Inflammatory macrophage (primary cell): ENCODE data around the gene HASPIN.
A peak's percentile ranks its signal among the peaks of the same experiment; 100 is the strongest.

Source experiments
- DNase-seq, 2 donors: peaks; one replicate each; pipeline ENCODE4 v3.0.0-alpha.2; 2020 to 2022
- total RNA-seq, 18 experiments: gene quantifications; one replicate each; lab custom pipeline; 2026; ENCODE audit warnings: mixed read lengths in 6 of 18, inconsistent platforms in 2 of 18; lab: John Stamatoyannopoulos, UW

Gene HASPIN
- 2.2 to 9.9 (median 4.6) reads per million in 18 experiments for total RNA-seq

DNA sequence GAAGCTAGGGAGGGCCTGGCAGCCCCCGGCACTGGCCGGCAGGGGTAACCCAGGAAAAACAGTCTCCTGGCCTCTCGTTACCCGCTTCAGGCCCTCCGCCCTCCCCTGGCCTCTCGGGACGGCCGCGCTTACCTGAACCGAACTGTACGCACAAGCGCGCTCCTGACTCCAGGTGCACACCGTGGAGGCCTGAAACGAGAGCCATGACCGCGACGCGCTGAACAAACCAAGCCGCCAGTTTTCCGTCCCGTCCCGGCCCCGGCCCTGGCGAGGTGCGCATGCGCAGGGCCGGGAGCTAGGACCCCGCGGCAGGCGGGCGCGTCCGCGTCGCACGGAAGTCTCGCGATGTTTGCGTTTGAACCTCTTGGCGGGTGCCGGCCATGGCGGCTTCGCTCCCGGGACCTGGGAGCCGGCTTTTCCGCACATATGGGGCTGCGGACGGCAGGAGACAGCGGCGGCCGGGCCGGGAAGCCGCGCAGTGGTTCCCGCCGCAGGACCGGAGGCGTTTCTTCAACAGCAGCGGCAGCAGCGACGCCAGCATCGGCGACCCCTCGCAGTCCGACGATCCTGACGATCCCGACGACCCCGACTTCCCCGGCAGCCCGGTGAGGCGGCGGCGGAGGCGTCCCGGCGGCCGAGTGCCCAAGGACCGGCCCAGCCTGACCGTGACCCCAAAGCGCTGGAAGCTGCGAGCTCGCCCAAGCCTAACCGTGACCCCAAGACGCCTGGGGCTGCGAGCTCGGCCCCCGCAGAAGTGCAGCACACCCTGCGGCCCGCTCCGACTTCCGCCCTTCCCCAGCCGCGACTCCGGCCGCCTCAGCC lies at the start of gene HASPIN:
Gene HASPIN, plus strand, starts transcription at position 348 of the 822 bp plus-strand sequence. Its CDS starts 33 bp downstream, at position 381.
- peak; percentile 94 to 96 for DNase-seq

DNA sequence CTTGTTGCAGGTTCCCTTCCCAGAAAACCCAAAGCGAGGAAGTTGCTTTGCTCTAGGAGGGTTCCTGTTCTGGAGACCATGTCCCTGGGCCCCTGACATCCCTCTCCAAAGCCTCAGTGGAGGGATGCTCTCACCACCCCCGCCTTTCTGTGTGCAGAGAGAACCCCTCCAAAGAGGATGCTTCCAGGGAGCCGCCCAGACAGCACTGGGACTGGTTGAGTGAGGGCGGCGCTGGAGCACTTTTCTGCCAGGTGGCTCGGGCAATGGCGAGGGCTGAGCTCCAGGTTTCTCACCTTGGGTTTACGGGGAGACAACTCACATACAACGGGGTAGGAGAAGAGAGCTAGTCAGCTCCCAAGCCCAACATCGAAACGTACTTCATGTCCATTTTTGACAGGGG lies 47.8 kb upstream of the HASPIN start:
- DNase-seq, result no peak

DNA sequence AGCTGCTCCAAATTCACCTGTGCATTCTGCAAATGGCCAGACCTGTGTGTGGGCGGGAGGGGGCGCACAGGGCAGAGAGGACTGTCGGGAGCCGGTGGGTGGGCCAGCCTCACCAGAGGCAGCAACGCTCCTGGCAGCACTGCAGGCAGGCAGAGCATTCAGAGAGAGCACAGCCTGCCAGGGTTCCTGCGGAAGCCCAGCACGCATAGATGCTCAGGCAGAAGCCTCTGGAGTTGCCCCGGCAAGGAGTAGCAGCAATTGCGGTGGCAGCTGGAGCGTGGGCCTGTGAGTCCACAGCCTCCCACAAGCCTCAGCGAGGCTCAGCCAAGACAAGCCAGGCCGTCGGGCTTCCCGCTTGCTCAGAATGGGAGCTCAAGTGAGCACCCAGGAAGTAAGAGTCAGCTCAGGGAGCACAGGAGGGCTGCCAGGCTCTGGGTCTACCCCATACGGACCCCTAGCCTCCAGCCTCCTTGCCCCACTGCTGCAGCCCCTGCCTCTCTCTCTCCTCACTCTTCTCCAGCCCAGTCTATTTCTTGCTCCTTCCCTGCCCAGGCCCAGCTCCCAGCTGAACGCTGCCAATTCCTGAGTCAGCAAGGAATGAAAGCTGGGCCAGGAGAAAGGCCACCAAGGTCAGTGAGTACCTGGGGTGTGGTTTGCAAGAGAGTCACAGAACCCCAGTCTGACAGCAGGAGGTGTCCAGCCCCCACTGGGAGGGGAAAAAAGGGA lies 45.4 kb upstream of the HASPIN start:
- DNase-seq, result no peak

DNA sequence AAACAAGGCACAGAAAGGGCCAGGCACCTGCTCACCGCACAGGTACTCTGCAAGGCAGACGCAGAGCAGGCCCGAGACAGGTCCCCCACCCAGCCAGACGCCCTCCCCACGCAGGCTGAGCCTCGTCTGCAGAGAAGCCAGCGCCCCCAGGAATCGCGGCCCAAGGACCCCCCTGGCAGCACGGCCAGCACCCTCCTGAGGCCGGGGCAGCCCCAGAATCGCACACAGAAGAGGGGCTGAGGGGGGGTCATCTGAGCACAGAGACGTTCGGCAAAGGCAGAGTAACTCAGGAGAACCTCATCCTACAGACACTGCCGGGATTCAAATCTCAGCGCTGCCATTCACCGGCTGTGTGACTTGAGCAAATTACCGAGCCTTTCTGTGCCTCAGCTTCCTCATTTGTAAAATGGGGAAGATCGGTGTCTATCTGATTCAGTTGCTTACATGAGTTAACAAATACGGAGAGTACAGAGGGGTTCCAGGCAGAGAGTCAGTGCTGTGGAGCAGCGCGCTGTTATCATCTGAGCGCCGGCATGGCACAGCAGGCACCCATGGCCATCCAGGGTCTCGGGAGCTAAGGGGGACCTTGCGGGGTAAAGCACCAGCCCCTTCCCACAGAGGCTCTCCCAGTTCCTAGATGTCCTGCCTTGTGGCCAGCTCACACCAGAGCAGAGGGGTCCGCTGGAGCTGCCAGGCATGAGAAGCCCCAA lies 44.7 kb upstream of the HASPIN start:
- DNase-seq, result peak; percentile 41 to 58

DNA sequence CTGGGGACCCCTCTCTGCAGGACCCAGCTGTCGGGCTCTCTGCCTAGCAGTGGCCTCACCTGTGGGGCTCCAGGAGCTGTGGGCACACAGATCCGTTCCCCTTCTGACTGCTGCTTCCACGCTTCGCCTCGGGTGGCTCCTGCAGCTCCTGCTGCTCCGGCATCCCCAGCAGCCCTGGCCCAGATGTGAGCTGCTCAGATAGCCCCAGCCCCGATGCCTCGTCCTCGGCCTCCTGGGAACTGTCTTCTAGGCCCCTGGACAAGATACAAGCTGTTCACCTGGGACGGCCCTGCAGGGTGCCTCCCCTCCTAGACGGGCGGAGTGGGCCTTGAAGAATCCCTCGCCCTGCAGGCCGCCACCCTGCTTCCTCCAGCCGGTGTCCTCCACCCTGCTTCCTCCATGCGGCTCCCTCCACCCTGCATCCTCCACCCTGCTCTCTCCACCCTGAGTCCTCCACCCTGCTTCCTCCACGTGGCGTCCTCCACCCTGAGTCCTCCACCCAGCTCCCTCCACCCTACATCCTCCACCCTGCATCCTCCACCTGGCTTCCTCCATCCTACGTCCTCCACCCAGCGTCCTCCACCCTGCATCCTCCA lies 44.1 kb upstream of the HASPIN start:
- no peak for DNase-seq

DNA sequence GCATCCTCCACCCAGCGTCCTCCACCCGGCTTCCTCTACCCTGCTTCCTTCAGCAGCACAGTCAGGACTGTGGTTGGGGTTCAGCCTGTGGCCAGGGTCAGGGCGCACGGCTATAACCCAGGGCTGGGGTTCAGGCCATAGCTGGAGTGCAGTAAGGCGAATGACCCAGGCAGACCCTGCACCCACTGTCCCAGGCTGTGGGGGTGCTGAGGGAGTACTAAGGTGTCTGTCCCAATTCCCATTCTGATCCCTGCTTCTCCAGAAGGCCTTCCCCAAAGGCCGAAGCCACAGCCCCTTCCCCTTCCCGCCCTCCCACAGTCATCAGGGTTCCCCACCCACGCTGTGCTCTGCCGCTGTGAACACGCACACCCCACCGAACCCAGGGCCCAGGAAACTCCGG lies 42.6 kb upstream of the HASPIN start:
- DNase-seq, result no peak

DNA sequence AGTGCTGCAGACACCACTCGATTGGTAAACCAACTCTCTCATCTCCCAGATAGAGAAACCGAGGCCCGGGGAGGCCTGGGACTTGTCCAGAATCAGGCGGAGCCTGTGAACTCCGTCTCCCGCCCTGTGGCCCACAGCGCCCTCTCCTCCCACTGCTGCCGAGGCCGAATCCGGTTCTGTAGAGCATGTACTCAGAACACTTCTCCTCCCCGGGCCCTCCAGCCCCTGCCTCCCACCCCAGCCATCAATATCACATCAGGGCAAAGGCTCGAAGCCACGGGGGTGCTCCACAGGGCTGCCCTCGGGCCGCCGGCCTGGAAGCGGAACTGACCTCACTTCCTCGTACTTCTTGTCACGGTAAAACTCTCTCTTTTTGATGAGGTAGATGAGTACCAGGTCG lies 42.1 kb upstream of the HASPIN start:
- no peak for DNase-seq

DNA sequence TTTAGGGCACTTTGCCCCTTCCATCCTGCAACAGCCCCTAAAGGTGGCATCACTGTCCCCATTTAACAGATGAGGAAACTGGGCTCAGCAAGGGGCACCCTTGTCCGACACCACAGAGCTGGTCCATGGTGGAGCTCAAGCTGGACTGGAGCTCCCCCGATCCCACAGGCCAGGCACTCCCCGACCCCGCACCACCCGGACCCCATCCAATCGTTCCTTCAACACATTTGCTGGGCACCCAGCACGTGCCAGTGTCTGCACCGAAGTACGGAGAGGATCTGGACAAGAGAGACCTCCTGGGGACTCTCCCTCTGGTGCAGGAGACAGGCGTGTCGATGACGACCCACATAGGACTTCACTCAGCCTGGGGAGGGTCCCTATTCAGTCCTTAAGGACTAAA lies 41.7 kb upstream of the HASPIN start:
- no peak for DNase-seq

DNA sequence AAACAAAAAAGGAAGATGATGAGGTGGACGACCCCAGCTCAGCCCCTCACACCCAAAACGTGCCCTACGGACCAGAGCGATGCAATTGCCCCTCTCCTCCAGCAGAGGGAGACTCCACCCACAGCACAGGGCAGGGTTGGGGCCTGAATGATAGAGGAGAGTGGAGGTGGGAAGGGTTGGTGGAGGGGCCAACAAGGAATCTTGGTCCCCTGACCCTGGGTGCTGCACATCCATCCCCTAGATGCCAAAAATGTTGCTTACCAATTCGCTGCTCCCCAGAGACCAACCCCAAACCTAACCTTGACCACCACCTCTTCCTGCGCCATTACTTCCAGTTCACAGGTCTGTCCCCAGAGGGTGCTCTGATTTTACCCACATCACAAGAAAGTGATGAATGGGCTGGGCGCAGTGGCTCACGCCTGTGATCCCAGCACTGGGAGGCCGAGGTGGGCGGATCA lies 40.6 kb upstream of the HASPIN start:
- peak; percentile 37 to 42 for DNase-seq

DNA sequence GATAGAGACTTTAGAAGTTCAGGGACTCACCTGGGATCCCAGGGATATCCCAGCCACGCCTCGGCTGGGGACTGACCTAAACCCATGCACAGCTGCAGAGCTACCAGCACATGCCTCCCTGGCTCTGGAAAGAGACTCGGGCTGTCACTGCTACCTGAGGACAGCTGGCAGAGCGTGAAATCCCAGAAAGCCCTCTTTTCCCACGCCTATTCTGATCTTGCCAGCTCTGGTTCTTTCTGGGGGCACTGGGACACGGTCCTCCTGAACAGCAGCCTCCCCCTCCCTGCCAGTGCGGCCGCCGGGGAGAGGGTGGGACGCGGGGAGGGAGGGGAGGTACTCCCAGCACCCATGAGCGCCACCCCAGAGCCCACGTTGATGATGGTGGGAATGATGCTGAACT lies 38.5 kb upstream of the HASPIN start:
- no peak for DNase-seq

DNA sequence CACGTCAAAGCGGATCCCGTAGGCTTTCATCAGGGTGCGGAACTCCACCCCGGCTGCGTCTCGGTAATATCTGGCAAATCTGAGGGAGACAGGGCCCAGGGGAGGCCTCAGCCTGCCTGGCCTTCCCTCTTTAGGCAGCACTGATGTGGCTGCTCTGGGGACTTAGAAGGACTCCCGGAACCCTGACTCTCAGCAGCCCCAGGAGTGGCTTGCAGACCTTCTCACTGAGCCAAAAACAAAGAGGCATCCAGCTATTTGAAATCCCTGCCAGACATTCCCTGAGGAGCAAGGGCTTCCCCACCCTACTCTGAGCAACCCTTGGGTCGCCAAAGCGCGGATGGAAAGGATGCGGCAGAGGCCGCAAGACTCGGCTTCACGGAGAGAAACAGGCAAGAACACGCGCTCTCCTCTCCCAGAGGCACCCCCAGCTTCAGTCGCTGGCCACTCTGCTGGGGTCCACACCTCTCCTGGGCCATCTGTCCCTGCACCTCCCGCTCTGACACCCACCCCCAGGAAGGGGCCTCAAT lies 35.6 kb upstream of the HASPIN start:
- no peak for DNase-seq

DNA sequence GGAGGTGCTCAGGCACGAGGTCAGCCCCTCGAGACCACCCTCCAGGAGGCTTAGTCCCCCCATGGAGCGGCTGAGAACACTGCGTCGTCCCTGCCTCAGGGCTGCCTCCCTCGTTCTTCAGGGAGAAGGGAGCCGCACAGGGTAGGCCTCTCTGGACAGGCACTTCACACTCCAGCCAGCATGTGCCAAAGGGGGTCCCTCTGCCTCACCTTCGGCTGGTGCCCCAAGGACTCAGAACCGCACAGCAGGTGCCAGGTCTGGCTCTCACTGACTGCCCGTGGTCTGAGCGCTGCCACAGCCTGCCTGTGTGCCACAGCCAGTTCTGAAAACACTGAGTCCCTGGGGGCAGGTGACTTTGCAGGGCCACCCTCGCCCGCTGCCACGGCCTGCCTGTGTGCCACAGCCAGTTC lies 34.8 kb upstream of the HASPIN start:
- no peak for DNase-seq

DNA sequence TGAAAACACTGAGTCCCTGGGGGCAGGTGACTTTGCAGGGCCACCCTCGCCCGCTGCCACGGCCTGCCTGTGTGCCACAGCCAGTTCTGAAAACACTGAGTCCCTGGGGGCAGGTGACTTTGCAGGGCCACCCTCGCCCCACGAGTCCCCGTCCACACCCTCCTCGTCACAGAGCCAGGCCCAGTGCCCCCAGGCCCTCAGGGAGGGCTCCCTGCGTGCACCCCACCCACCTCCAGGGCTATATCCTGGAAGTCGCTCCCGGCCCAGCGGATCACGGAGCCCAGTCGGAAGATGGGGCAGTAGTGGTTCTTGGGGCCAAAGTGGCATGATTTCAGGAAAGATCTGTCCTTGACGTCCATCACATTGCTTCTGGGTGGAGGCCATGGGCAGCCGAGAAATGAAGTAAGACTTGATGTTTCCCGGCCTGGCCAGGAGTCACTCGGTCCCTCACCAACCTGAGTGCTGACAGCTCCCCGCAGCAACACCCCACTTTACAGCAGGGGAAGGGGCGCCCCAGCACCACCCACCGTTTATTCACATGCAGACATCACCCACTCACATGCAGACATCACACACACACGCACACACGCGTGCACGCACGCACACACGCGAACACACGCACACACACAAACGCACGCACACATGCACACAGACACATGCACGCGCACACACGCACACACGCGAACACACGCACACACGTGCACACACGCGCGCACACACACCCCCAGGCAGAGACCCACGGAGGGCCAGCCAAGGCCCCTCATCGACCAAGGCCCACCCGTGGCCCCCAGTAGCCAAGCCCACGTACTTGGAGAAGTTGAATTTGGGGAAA lies 34.2 kb upstream of the HASPIN start:
- DNase-seq, result no peak

DNA sequence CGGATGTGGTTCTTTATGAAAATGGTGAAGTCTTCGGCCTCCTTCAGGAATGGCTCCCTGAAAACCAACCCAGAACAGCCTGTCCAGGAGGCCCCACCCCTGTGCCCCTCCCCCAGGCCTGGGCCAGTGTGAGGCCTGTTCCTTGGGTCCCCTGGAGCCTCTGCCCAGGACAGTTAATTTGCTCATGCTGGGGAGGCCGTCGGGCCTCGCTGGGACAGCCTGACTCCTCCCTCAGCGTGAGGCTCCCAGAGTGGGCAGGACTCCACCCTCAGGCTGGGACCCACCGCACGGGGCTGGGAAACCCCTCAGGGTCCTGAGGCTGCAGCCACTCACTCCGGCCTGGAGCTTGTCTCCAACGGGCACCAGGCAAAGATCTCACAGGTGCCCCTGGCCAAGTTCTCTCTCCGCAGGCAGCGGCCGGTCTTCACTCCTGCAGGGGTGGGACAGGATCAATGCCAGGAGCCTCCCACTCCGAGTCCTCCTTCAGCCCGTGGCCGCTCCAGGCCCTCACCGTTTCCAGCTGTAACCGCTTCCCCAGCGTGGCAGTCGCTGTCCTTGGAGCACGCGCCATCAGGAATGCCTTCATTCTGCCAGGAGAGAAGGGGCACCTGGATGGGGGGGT lies 33.5 kb upstream of the HASPIN start:
- no peak for DNase-seq

DNA sequence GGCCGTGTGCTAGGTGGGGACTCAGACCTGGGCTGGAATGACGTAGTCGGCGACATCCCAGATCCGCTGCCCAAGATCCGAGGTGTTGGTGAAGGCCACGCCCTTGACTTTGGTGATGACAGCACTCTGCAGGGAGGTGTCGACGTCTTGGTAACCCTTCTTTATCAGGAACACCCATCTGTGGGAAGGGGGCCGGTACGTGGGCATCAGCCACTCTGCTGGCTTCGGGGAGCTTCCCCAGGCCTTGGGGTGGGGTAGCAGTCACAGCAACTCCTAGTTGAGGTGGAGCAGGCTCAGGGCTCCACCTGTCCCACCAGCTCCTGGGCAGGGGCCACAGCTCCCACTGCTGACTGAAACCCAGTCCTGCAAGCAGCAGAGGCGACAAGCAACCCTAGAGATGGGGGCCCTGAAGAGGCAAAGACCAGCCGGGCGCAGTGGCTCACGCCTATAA lies 32.1 kb upstream of the HASPIN start:
- DNase-seq, result no peak

DNA sequence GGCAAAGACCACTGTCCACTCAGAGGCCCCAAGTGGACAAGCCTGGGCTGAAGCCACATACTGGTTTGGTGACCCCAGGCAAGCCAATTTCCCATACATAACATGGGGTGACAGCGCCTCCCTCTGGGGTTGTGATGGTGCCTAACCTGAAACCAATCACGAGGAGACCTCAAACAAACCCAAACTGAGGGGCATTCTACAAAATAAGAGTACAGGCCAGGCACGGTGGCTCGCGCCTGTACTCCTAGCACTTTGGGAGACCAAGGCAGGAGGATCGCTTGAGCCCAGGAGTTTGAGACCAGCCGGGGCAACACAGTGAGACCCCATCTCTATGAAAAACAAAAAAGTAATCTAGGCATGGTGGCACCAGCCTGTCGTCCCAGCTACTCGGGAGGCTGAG lies 31.4 kb upstream of the HASPIN start:
- DNase-seq, result no peak

DNA sequence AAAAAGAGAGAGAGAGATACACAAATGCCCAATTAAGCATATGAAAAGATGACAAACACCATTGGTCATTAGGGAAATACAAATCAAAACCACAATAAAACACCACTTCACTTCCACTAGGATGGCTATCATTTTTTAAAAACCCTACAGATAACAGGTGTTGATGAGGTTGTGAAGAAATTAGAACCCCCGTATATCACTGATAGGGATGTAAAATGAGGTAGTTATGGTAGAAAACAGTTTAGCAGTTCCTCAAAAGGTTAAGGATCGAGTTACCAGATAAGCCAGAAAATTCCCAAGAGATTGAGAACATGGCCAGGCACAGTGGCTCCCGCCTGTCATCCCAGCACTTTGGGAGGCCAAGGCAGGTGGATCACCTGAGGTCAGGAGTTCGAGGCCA lies 30.6 kb upstream of the HASPIN start:
- no peak for DNase-seq

DNA sequence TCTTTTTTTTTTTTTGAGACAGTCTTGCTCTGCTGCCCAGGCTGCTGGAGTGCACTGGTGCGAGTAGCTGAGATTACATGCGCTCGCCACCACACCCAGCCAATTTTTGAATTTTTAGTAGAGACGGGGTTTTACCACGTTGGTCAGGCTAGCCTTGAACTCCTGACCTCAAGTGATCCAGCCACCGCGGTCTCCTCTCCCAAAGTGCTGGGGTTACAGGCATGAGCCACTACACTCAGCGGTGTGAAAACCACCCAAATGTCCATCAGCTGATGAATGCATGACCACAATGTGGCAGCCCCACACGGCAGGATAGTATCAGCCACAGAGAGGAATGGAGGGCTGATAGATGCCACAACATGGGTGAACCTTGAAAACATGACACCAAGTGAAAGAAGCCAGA lies 29.9 kb upstream of the HASPIN start:
- no peak for DNase-seq

DNA sequence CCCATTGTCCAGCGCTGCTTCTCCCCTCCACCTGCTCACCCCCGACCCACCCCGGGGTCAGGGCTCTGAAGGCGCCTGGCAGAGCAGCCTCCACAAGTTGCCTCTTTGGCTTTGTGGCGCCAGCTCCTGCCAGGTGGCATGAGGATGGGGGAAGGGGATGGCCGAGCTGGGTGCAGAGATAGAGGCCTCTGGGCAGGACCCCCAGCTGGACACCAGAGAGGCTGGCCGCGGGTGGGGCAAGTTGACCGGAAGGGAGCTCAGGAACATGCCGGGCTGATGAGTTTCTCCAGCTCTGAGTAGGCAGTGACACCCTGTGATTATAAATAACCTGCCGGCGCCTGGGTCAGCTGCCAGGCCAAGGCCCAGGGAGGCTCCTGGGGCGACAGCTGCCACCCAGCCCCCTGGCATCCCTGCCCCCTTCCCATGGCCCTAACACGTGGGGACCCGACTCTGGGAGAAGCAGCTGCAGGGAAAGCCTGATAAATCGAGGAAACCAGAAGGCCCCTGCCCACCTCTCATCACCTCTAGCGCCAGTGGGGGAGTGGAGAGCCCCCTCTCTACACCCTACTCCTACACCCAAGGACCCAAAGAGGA lies 28.5 kb upstream of the HASPIN start:
- no peak for DNase-seq

DNA sequence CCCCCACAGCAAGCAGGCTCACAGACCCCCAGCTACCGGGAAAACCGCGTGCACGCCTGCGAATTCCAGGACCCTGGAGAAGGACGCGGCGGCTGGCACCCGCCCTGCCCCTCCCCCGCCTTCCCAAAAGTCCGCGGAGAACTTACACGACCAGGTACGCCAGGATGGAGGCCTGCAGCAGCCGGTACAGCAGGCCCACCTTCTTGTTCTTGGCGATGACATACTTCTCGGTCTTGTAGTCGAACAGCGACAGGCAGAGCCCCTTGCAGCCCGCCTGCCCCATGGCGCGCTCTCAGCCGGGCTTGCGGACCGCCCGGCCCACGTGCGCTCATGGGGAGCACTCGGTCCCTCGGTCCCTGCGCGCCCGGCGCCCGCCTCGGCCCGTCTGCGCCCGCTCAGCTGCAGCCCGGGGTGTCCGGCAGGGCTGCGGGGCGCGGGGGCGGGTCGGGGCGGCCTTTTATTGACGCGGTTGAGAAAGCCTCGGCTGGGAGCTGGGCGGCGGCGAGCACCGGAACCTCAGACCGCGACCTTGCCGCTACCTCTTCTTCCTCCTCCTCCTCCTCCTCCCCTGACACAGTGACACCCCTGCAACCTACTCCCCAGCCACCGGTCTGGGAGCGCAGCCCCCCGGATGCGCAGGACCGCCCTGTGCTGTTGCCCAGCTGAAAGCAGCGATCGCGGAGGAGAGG lies 27.8 kb upstream of the HASPIN start, which contains the start of gene P2RX5:
Gene P2RX5, minus strand, starts transcription at position 433 of the 689 bp plus-strand sequence. Its CDS starts 150 bp downstream, at position 283.
- DNase-seq, result peak; percentile 38 to 52
